Activated CD4-positive, alpha-beta T cell treated with anti-CD3 and anti-CD28 coated beads, Interleukin-2, amount 50 U/mL, for 16 hours (primary cell): ENCODE data around the gene SRSF6.
"Not testable (repeated sequence)": the region's sequence is repeated elsewhere in the genome, so short reads cannot be mapped to it uniquely, and the experiment has no call there.

ENCODE experiments used
- DNase-seq: peaks from one replicate; pipeline ENCODE4 v3.0.0-alpha.2; 2020

Gene SRSF6

DNA sequence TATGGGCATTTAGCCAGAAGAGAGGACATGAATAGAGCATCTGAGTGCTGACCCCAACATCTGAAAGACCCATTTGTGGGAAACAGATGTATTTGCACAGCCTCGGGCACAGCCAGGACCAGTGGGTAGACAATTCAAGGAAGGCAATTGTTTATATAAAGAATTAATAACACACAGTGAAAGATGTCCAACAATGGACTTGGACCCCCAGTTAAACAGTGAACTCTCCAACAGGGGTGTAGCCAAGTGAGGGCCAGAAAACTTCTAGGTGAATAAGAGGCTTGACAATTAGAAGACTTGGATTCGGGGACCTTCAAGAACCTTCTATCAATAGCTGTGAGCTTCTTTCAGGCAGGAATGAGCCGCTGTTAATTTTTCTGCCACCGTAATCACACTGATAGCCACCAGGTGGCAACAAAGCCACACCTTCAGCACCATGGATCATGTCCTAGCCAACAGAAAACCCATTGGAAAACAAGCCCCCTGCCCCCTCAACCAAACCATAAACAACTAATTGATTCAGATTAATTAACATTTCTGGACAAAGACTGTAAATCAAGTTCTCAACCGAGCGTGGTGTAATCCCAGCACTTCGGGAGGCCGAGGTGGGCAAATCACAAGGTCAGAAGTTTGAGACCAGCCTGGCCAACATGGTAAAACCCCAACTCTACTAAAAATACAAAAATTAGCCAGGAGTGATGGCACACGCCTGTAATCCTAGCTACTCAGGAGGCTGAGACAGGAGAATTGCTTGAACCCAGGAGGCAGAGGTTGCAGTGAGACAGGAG, 8.8 kb upstream of the SRSF6 start:
- peak; percentile 53 for DNase-seq

- no peak for DNase-seq
These were observed 6.6 kb upstream of the SRSF6 start for GRCh38 chr20:43450841-43451799.

DNA sequence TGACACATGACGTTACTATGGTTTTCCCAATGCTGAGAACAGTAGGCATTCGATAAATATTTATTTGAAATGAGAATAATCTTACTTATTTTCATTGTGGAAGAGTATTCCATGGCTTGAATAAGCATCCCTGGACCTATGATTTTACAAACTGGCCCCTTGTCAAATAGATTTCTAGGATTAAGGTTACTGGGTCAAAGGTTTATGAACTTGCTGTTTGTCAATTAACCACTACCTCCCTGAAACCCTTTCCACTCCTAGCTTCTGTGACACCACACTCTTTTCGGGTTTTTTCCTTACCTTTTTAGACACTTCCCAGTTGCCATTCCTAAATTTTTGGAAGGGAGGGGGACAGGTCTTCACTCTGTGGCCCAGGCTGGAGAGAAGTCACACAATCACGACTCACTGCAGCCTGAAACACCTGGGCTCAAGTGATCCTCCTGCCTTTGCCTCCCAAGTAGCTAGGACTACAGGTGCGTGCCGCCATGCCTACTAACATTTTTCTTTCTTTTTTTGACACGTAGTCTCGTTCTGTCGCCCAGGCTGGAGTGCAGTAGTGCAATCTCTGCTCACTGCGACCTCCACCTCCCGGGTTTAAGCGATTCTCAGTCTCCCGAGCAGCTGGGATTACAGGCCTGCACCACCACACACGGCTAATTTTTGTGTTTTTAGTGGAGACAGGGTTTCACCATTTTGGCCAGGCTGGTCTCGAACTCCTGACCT, 5.1 kb upstream of the SRSF6 start:
- no peak for DNase-seq

DNA sequence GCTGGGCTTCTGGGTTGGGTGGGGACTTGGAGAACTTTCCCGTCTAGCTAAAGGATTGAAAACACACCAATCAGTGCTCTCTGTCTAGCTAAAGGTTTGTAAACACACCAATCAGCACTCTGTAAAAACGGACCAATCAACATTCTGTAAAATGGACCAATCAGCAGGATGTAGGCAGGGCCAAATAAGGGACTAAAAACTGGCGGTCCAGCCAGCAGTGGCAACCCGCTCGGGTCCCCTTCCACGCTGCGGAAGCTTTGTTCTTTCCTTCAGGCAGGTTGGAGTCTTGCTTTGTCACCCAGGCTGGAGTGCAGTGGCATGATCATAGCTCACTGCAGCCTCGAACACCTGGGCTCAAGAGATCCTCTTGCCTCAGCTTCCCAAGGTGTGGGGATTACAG, 1.4 kb upstream of the SRSF6 start:
- not testable (repeated sequence) for DNase-seq

DNA sequence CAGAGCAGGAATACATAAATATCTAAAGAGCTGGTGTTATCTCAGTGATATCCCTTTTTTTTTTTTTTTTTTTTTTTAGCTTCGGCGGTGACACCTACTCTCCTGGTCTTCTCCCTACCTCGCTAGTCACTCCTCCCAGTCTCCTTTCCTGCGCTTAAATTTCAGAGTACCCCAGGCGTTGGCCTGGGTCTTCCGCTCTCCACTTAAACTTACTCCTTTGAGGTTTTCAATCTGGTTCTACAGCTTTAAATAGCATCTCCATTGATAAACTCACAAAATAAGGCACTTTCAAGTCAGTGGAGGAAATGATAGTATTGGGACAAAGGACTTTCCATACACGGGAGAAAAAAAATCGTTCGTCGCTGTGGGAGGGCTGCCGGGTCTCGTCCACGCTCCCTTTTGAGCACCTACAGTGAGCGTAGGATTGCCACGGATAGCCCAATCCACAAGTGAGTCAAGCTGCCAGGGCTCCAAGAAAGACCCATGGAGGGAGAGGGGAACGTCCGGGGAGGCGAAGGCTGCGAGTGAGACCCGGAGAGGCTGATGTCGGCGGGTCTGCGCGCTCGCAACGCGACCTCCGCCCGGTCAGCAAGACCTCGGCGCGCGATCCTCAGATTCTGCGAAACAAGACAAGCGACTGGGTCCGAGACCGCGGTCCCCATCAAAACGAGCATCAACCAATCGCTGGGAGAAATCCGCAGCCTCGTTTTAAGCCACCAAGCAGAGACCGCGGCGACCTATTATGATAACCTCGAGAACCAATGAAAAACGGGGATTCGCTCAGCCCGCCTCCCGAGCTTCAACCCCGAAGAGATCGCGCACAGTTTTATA, 672 bp upstream of the SRSF6 start:
- peak; percentile 91 for DNase-seq

DNA sequence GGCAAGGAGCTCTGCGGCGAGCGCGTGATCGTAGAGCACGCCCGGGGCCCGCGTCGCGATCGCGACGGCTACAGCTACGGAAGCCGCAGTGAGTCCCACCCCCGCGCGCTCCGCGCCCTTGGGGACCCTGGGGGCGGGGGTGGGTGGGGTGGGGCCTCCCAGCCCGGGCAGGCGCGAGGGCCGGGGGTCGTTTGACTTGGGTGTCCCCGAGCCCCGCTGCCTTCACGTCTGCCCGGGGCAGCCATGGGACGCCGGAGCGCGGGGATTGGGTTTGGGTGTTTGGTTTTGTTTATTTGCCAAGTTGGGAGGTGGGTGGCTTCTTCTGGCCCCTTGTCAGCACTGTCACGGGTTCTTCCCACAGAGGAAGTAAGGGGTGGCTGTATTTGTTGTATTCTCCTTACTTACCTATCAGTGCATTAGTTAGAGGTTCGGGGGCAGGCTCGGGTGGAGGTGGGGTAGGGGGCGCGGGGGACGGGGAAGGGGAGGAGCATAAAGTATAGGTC, 777 bp downstream of the SRSF6 start:
- DNase-seq: no peak

DNA sequence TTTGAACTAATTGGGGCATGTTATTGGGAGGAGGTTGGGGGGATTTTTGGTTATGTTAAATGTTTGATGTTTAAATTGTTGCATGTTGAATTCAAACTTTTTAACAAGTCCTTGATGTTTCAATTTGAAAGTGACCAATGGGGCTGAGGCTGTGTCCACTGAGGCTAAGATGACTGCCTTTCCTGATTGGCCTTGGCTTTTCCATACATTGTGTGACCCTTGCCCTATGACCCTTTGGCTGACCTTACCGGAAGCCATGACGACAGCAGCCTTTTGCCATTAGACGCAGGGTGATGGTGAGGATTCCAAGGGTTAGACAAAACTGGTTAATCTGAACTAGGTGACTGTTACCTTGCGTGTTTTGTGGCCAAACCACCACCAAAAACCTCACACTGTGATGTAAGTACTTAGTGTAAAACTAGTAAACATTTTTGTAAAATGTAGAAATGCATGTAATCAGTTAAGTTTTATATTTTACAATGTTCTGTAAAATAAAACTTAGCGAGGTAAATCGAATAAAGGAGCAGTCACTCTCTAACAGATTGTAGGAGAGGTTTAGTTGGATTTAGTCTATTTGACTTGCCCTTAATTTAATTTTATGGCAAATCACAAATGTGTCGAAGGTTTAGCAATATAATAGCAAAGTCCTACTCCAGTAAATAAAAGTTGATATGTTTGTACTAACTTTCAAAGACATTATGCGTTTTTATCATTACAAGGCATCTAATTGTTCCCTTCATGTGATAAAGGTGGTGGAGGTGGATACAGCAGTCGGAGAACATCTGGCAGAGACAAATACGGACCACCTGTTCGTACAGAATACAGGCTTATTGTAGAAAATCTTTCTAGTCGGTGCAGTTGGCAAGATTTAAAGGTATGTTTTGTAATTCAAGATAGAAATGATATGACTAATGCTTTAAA, 1.6 kb downstream of the SRSF6 start:
- peak; percentile 41 for DNase-seq

DNA sequence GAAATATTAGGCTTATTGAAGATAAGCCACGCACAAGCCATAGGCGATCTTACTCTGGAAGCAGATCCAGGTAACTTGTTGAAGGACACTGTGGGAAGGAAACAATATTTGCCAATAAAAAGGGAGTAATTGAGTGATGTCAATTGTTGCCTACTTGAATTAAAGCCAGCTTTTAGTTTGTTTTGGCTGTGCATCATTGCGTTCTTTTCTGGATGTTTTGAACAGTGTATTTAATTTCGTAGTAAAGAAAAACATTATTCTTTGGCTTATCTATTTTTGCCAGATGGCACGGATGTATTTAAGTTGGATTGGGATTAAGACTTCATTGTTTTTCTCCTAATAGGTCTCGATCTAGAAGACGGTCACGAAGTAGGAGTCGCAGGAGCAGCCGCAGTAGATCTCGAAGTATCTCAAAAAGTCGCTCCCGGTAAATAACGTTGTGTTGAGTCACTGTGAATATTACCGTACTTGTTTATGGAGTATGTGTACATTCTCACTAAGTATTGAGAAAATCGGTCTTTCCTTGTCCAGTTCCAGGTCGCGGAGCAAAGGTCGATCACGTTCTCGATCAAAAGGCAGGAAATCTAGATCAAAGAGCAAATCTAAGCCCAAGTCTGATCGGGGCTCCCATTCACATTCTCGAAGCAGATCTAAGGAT, 2.6 kb downstream of the SRSF6 start:
- no peak for DNase-seq

GRCh38 chr20:43460830-43461200, 3.1 kb downstream of the SRSF6 start:
- DNase-seq: no peak

- DNase-seq: no peak
These were observed 4.4 kb downstream of the SRSF6 start for GRCh38 chr20:43461894-43462659.

GRCh38 chr20:43462660-43463526, 5.2 kb downstream of the SRSF6 start:
- no peak for DNase-seq

- DNase-seq: no peak
These were observed 6.0 kb downstream of the SRSF6 start for GRCh38 chr20:43463527-43464218.

DNA sequence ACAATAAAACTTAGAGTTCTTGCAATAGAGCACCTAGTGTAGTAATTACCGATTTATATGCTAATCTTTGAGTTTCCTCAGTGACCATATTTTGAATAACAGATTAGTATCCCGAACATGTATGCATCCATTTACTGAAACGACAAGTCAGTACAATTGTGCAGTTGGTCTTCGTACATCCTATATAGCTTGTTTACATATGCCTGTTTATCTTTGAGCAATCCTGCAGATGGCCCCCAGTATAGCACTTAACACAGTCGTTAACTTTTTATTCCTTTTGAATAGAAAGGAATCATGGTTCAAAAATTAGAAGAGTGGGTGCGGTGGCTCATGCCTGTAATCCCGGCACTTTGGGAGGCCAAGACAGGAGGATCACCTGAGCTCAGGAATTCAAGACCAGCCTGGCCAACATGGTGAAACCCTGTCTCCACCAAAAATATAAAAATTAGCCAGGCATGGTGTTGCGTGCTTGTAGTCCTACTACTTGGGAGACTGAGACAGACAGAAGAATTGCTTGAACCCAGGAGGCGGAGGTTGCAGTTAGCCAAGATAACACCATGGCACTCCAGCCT, 6.6 kb downstream of the SRSF6 start:
- no peak for DNase-seq

GRCh38 chr20:43465625-43465943, 7.9 kb downstream of the SRSF6 start:
- no peak for DNase-seq

DNA sequence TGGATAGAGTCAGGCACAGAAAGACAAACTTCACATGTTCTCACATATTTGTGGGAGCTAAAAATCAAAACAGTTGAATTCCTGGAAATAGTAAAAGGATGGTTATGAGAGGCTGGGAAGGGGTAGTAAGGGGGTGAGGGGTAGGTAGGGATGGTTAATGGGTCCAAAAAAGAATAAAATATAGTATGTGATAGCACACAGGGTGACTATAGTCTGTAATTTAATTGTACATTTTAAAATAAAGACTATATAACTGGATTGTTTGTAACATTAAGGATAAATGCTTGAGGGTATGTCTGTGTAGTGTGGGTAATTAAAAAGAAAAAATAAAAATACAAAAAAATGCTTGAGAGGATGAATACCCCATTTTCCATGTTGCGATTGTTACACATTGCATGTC, 9.9 kb downstream of the SRSF6 start:
- no peak for DNase-seq

- no peak for DNase-seq
These were observed 15.1 kb downstream of the SRSF6 start for GRCh38 chr20:43472671-43473380.

GRCh38 chr20:43473381-43473704, 15.6 kb downstream of the SRSF6 start:
- no peak for DNase-seq
